CD4-positive, alpha-beta T cell treated with Interleukin-17A for 4 hours (primary cell): Measurements from ENCODE around the gene PLXNB1.

Source experiments
- DNase-seq: peaks from one replicate; pipeline ENCODE4 v3.0.0-alpha.2; 2020; ENCODE audit warnings: mixed read lengths

Gene PLXNB1

GRCh38 chr3:48356419-48356818 lies 73.5 kb downstream of the PLXNB1 start:
- no peak for DNase-seq

- DNase-seq = no peak
These were observed 75.9 kb downstream of the PLXNB1 start for GRCh38 chr3:48353987-48354386.
